ENCODE measurements around the gene MRGPRD. TPM values are rescaled to one million over a fixed set of nuclear protein-coding genes. Genes with fewer than 3 reads are reported as not detected.
A peak's percentile ranks its signal among the peaks of the same experiment; 100 is the strongest.

MRGPRD gene
- total and polyA plus RNA-seq, 2 of the 13 experiments (the other 11 are each of a cell fraction or from before 2014, with no cell fraction given) = not detected

DNA sequence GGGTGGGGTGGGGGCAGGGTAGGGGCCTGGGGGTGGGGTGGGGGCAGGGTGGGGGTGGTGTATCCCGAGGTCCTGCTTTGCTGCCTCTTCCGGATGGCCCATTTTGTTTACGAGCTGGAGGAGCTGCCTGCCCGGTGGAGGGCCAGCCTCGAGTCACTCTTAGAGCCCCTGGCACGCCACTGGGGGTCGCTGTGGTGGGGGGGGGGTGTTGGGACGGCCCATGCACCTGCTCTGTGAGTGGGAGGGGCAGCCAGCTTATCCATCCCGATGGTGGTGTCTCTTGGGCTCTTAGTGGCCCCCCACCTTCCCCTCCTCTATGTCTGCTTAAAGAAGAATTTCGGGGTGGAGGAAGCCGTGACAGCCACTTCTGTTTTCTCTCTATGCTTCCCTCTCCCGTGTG, 24.6 kb downstream of the MRGPRD start:
- WGBS (ENCODE audit: low lambda C conversion rate) = 7% methylated on average over 6 of the region's 12 CpGs
- H4K20me1 ChIP-seq (ENCODE audit: insufficient read depth, low read length) = no peaks in the 10 kb centered on the region
- no peak overlapping the region for H2AFZ ChIP-seq (ENCODE audit: low read length)
- ChIA-PET CTCF (ENCODE audit: low intra/inter-chr PET ratio, low total read pairs) (no interaction called here), POLR2A (no interaction called here)
- H3K9me3 ChIP-seq (ENCODE audit: low read length) = no peaks in the 10 kb centered on the region
- H3K79me2 ChIP-seq (ENCODE audit: insufficient read depth, low read length) = no peaks in the 10 kb centered on the region
- no peak overlapping the region for H3K4me2 ChIP-seq (ENCODE audit: low read depth, low read length)
- ATAC-seq (peak; percentile 70), DNase-seq (ENCODE audit: low spot score) (no peak), FAIRE-seq (no peak)
- H3K27ac ChIP-seq (ENCODE audit: extremely low read length, insufficient read depth, low read length) = no peak overlapping the region
- intact Hi-C loops (cut with micrococcal nuclease; ENCODE audit: unreplicated experiment) (no loop called here), in situ Hi-C loops (cut with HindIII; ENCODE audit: extremely low pct_ligation_motif_present, low pct_unique_long_range_greater_than_20kb) (no loop called here)
- BruUV-seq (replicated peaks) = no TSS peak
- H3K9ac ChIP-seq (ENCODE audit: insufficient read depth, low read depth, low read length) = no peak overlapping the region
- peaks cover 2 to 13% of the 10 kb centered on the region in 2 experiments; a peak in 4 of 5 replicates for H3K27me3 ChIP-seq (ENCODE audit: control insufficient read depth in 1 of 2, insufficient read depth in 2 of 2, low read length in 2 of 2)
- no peaks in the 10 kb centered on the region for H3K36me3 ChIP-seq (replicated peaks in 1 of 2; ENCODE audit: control insufficient read depth in 1 of 2, insufficient read depth in 2 of 2, low read length in 2 of 2)
- H3K4me1 ChIP-seq (ENCODE audit: insufficient read depth, low read length) = no peaks in the 10 kb centered on the region
- TF ChIP-seq, protein P1, sequence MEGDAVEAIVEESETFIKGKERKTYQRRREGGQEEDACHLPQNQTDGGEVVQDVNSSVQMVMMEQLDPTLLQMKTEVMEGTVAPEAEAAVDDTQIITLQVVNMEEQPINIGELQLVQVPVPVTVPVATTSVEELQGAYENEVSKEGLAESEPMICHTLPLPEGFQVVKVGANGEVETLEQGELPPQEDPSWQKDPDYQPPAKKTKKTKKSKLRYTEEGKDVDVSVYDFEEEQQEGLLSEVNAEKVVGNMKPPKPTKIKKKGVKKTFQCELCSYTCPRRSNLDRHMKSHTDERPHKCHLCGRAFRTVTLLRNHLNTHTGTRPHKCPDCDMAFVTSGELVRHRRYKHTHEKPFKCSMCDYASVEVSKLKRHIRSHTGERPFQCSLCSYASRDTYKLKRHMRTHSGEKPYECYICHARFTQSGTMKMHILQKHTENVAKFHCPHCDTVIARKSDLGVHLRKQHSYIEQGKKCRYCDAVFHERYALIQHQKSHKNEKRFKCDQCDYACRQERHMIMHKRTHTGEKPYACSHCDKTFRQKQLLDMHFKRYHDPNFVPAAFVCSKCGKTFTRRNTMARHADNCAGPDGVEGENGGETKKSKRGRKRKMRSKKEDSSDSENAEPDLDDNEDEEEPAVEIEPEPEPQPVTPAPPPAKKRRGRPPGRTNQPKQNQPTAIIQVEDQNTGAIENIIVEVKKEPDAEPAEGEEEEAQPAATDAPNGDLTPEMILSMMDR (CRISPR knock-in tag; IDR thresholded peaks at IDR 0.05) = peak; percentile 65
- 0 out of 2 replicates have a peak, but pooled peaks have one; percentile 11 for TF ChIP-seq STAG1 (CRISPR knock-in tag; IDR thresholded peaks at IDR 0.05)
- TF ChIP-seq, protein P2, sequence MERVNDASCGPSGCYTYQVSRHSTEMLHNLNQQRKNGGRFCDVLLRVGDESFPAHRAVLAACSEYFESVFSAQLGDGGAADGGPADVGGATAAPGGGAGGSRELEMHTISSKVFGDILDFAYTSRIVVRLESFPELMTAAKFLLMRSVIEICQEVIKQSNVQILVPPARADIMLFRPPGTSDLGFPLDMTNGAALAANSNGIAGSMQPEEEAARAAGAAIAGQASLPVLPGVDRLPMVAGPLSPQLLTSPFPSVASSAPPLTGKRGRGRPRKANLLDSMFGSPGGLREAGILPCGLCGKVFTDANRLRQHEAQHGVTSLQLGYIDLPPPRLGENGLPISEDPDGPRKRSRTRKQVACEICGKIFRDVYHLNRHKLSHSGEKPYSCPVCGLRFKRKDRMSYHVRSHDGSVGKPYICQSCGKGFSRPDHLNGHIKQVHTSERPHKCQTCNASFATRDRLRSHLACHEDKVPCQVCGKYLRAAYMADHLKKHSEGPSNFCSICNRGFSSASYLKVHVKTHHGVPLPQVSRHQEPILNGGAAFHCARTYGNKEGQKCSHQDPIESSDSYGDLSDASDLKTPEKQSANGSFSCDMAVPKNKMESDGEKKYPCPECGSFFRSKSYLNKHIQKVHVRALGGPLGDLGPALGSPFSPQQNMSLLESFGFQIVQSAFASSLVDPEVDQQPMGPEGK (CRISPR knock-in tag; IDR thresholded peaks at IDR 0.05) = 0 out of 2 replicates have a peak, but pooled peaks have one; percentile 22
- TF ChIP-seq, protein P3, sequence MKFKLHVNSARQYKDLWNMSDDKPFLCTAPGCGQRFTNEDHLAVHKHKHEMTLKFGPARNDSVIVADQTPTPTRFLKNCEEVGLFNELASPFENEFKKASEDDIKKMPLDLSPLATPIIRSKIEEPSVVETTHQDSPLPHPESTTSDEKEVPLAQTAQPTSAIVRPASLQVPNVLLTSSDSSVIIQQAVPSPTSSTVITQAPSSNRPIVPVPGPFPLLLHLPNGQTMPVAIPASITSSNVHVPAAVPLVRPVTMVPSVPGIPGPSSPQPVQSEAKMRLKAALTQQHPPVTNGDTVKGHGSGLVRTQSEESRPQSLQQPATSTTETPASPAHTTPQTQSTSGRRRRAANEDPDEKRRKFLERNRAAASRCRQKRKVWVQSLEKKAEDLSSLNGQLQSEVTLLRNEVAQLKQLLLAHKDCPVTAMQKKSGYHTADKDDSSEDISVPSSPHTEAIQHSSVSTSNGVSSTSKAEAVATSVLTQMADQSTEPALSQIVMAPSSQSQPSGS (CRISPR knock-in tag; IDR thresholded peaks at IDR 0.05) = no peak
- TF ChIP-seq, protein P4, sequence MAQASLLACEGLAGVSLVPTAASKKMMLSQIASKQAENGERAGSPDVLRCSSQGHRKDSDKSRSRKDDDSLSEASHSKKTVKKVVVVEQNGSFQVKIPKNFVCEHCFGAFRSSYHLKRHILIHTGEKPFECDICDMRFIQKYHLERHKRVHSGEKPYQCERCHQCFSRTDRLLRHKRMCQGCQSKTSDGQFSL (CRISPR knock-in tag; IDR thresholded peaks at IDR 0.05) = peak; percentile 100
- no peak overlapping the region for H3K4me3 ChIP-seq (replicated peaks in 1 of 3; ENCODE audit: insufficient read depth in 1 of 3, low read depth in 2 of 3, low read length in 3 of 3)

Measured in HepG2 (cell line).